Endothelial cell of umbilical vein (primary cell): ENCODE measurements around the gene ARHGAP15. TPM values are rescaled to one million over a fixed set of nuclear protein-coding genes. Genes with fewer than 3 reads are reported as not detected.

Experiments used
- BruUV-seq: library from RNA; stranded (reverse); fragments of 400-500 nt; replicated peaks from 2 replicates; lab custom pipeline; 2021; lab: Mats Ljungman, UMichigan
- CTCF ChIA-PET: fragments of 300-600, 350-600 bp; sonication (Branson Sonifier 250); formaldehyde crosslinking; loops from one replicate; lab custom pipeline; 2021; ENCODE audit warnings: antibody characterized with exemption, inconsistent platforms; lab: Charles Lee
- POLR2A ChIA-PET: fragments of 300-600, 350-600 bp; sonication (Branson Sonifier 250); formaldehyde crosslinking; loops from one replicate; lab custom pipeline; 2021; ENCODE audit warnings: antibody characterized with exemption, inconsistent platforms; lab: Charles Lee
- DNase-seq: peaks from one replicate; pipeline ENCODE4 v3.0.0-alpha.2; 2011; ENCODE audit warnings: low read depth, low spot score
- FAIRE-seq: peaks from 2 replicates; lab custom pipeline; 2011; peaks lifted over from hg19 to GRCh38; lab: Jason Lieb, UNC
- H2AFZ ChIP-seq: 2 replicates; pipeline ENCODE4 v1.6.0; 2012; ENCODE audit warnings: low read depth, low read length, control low read depth, inconsistent platforms
- H3K27ac ChIP-seq: 2 replicates; pipeline ENCODE4 v1.5.1; 2011; ENCODE audit warnings: low read depth, mild to moderate bottlenecking, control low read depth, low read length, moderate library complexity; ENCODE audit not compliant: insufficient read depth
- H3K27me3 ChIP-seq, 2 experiments: 2 replicates each; pipeline versions ENCODE4 v1.6.0 to v1.6.1; 2011; ENCODE audit warnings: low read length in 2 of 2, mixed read lengths in 1 of 2; ENCODE audit not compliant: control insufficient read depth in 2 of 2, insufficient read depth in 2 of 2
- H3K36me3 ChIP-seq, 2 experiments: 2 replicates in 1 of 2; 3 replicates in 1 of 2; pipeline ENCODE4 v1.5.1; 2011; ENCODE audit warnings: low read length in 2 of 2, mild to moderate bottlenecking in 1 of 2, moderate library complexity in 1 of 2; ENCODE audit not compliant: control insufficient read depth in 2 of 2, insufficient read depth in 2 of 2; ENCODE audit errors: extremely low read depth in 1 of 2
- H3K4me1 ChIP-seq: 3 replicates; pipeline ENCODE4 v1.5.1; 2011; ENCODE audit warnings: mild to moderate bottlenecking, low read length; ENCODE audit not compliant: control insufficient read depth, insufficient read depth; ENCODE audit errors: extremely low read depth
- H3K4me2 ChIP-seq: 2 replicates; pipeline ENCODE4 v1.6.1; 2011; ENCODE audit warnings: low read length, control low read depth, mixed read lengths; ENCODE audit not compliant: insufficient read depth
- H3K4me3 ChIP-seq, 3 experiments: fragments of 200-600 bp in 1 of 3; sonication (generic), shearing (Covaris generic) in 1 of 3; replicated peaks in 1 of 3; 2 replicates each; pipeline ENCODE4 v1.5.1; 2011 to 2016; ENCODE audit warnings: control low read depth in 3 of 3, low read length in 3 of 3, mild to moderate bottlenecking in 2 of 3, inconsistent platforms in 1 of 3, low read depth in 1 of 3, moderate library complexity in 1 of 3; ENCODE audit not compliant: insufficient read depth in 1 of 3
- H3K79me2 ChIP-seq: 2 replicates; pipeline ENCODE4 v1.6.0; 2012; ENCODE audit warnings: low read length, inconsistent platforms; ENCODE audit not compliant: control insufficient read depth, insufficient read depth
- H3K9ac ChIP-seq: replicated peaks from 2 replicates; pipeline ENCODE3; 2011; ENCODE audit warnings: low read length, control low read depth; ENCODE audit not compliant: insufficient read depth; ENCODE audit errors: extremely low read depth
- H3K9me1 ChIP-seq: replicated peaks from 3 replicates; pipeline ENCODE4 v1.6.0; 2011; ENCODE audit warnings: mild to moderate bottlenecking, low read length; ENCODE audit not compliant: control insufficient read depth, insufficient read depth; ENCODE audit errors: extremely low read depth
- H3K9me3 ChIP-seq: replicated peaks from 2 replicates; pipeline ENCODE4 v1.5.1; 2012; ENCODE audit warnings: low read length, inconsistent platforms; ENCODE audit not compliant: control insufficient read depth, insufficient read depth
- H4K20me1 ChIP-seq: replicated peaks from 2 replicates; pipeline ENCODE3; 2011; ENCODE audit warnings: mild to moderate bottlenecking, low read length; ENCODE audit not compliant: control insufficient read depth, insufficient read depth; ENCODE audit errors: extremely low read depth
- EZH2 ChIP-seq: IDR thresholded peaks from 2 replicates; pipeline ENCODE4 v1.6.1; 2012; ENCODE audit warnings: borderline replicate concordance, low read depth, mild to moderate bottlenecking, moderate library complexity, low read length, inconsistent platforms; ENCODE audit not compliant: severe bottlenecking
- FOS ChIP-seq: IDR thresholded peaks from 2 replicates; pipeline ENCODE4 v1.6.1; 2011; ENCODE audit warnings: mild to moderate bottlenecking, low read length, moderate library complexity, borderline replicate concordance; ENCODE audit not compliant: insufficient read depth
- GATA2 ChIP-seq: IDR thresholded peaks from 2 replicates; pipeline ENCODE4 v1.7.0; 2011; ENCODE audit warnings: low read depth, mild to moderate bottlenecking, moderate library complexity, mixed read lengths, low read length; ENCODE audit not compliant: insufficient read length, insufficient read depth
- JUN ChIP-seq: IDR thresholded peaks from 2 replicates; pipeline ENCODE4 v1.6.1; 2011; ENCODE audit warnings: borderline replicate concordance, low read depth; ENCODE audit not compliant: insufficient read length, insufficient read depth
- MAX ChIP-seq: IDR thresholded peaks from 2 replicates; pipeline ENCODE4 v1.6.1; 2011; ENCODE audit not compliant: insufficient read depth, insufficient read length
- MYC ChIP-seq: IDR thresholded peaks from one replicate; pipeline ENCODE4 v1.6.1; 2011; ENCODE audit warnings: mild to moderate bottlenecking, low read depth, low read length
- POLR2A ChIP-seq: IDR thresholded peaks from 2 replicates; pipeline ENCODE4 v1.6.1; 2012; ENCODE audit warnings: low read depth, mild to moderate bottlenecking, control low read depth, low read length
- POLR2AphosphoS5 ChIP-seq: IDR thresholded peaks from 2 replicates; pipeline ENCODE4 v1.6.1; 2012; ENCODE audit warnings: low read depth, mild to moderate bottlenecking, control low read depth, low read length, moderate library complexity; ENCODE audit not compliant: insufficient read depth
- dilution Hi-C: fragments of 300-500 bp; cut with MboI; formaldehyde crosslinking; loops from one replicate; pipeline ENCODE4 v1.15.0; 2019; ENCODE audit warnings: low sequenced_read_pairs; ENCODE audit not compliant: extremely low pct_ligation_motif_present
- intact Hi-C: fragments of 100-400 bp; cut with micrococcal nuclease; formaldehyde crosslinking; loops from one replicate; pipeline ENCODE4 v1.10.0; 2022
- polyA plus RNA-seq, 4 experiments: library from polyadenylated mRNA; depleted of rRNA in 3 of 4; stranded (reverse) in 3 of 4; unstranded in 1 of 4; fragments of >200 nt; gene quantifications; 2 replicates each; pipeline versions ENCODE4 v1.2.1 to v1.2.3, GENCODE V29; 2011 to 2012; ENCODE audit warnings: missing spikeins in 1 of 4
- total RNA-seq: library from RNA; stranded (reverse); gene quantifications from 2 replicates; pipeline ENCODE4 v1.2.3, GENCODE V29; 2021
- TF ChIP-seq, protein P1 (sequence below), 2 donors: IDR thresholded peaks; 1 replicate in 1 of 2; 2 replicates in 1 of 2; pipeline ENCODE4 v1.5.1; 2011; ENCODE audit warnings: low read length in 2 of 2, mild to moderate bottlenecking in 2 of 2, moderate library complexity in 2 of 2, control low read depth in 1 of 2, inconsistent platforms in 1 of 2, low read depth in 1 of 2; ENCODE audit not compliant: insufficient read depth in 1 of 2; ENCODE audit errors: extremely low read depth in 1 of 2

Gene ARHGAP15
- total and polyA plus RNA-seq, 2 donors (not counting 3 experiments of a cell fraction or from before 2014, with no cell fraction given) = not detected

GRCh38 chr2:143329288-143329687 lies 200.1 kb downstream of the ARHGAP15 start:
- Histone ChIP-seq H3K4me1 (no peaks in the 10 kb centered on the region), H4K20me1 (no peaks in the 10 kb centered on the region), H3K4me3 (no peak overlapping the region), H3K4me2 (no peak overlapping the region), H2AFZ (no peak overlapping the region), H3K9me3 (no peaks in the 10 kb centered on the region), H3K9ac (no peak overlapping the region), H3K9me1 (no peaks in the 10 kb centered on the region), H3K36me3 (no peaks in the 10 kb centered on the region), H3K79me2 (no peaks in the 10 kb centered on the region), H3K27ac (no peak overlapping the region), H3K27me3 (no peaks in the 10 kb centered on the region)
- no peak for DNase-seq
- dilution Hi-C loops = no loop called here
- intact Hi-C loops = no loop called here
- FAIRE-seq = no peak
- TF ChIP-seq FOS (no peak), MAX (no peak), EZH2 (no peak), GATA2 (no peak), POLR2A (no peak), JUN (no peak), MYC (no peak), POLR2AphosphoS5 (no peak)
- TF ChIP-seq, protein P1, sequence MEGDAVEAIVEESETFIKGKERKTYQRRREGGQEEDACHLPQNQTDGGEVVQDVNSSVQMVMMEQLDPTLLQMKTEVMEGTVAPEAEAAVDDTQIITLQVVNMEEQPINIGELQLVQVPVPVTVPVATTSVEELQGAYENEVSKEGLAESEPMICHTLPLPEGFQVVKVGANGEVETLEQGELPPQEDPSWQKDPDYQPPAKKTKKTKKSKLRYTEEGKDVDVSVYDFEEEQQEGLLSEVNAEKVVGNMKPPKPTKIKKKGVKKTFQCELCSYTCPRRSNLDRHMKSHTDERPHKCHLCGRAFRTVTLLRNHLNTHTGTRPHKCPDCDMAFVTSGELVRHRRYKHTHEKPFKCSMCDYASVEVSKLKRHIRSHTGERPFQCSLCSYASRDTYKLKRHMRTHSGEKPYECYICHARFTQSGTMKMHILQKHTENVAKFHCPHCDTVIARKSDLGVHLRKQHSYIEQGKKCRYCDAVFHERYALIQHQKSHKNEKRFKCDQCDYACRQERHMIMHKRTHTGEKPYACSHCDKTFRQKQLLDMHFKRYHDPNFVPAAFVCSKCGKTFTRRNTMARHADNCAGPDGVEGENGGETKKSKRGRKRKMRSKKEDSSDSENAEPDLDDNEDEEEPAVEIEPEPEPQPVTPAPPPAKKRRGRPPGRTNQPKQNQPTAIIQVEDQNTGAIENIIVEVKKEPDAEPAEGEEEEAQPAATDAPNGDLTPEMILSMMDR (IDR thresholded peaks at IDR 0.05; ENCODE audit: extremely low read depth in 1 of 2, insufficient read depth in 1 of 2, low read depth in 1 of 2, low read length in 2 of 2) = no peak
- no TSS peak for BruUV-seq
- ChIA-PET CTCF (no interaction called here), POLR2A (no interaction called here)
